Muscle layer of duodenum (tissue), 2 donors: Measurements from ENCODE around the gene ARPC1B.
A peak's percentile ranks its signal among the peaks of the same experiment; 100 is the strongest.
"Not testable (repeated sequence)": the region's sequence is repeated elsewhere in the genome, so short reads cannot be mapped to it uniquely, and the experiment has no call there.

ENCODE experiments used
- H3K27ac ChIP-seq: one replicate; pipeline ENCODE4 v1.7.0; 2013; ENCODE audit warnings: mild to moderate bottlenecking, low read length
- H3K27me3 ChIP-seq: one replicate; pipeline ENCODE4 v1.7.0; 2013; ENCODE audit warnings: low read depth, mild to moderate bottlenecking, control low read depth, low read length
- H3K36me3 ChIP-seq, 2 donors: one replicate each; pipeline ENCODE4 v1.7.0; 2013; ENCODE audit warnings: low read length in 2 of 2, control low read depth in 1 of 2, mild to moderate bottlenecking in 1 of 2; ENCODE audit not compliant: insufficient read depth in 2 of 2, control insufficient read depth in 1 of 2
- H3K4me1 ChIP-seq, 2 donors: one replicate each; pipeline ENCODE4 v1.7.0; 2013; ENCODE audit warnings: low read length in 2 of 2, mild to moderate bottlenecking in 2 of 2, control low read depth in 1 of 2, moderate library complexity in 1 of 2; ENCODE audit not compliant: insufficient read depth in 2 of 2, control insufficient read depth in 1 of 2
- H3K4me3 ChIP-seq, 2 donors: one replicate each; pipeline ENCODE4 v1.7.0; 2013; ENCODE audit warnings: low read length in 2 of 2, low read depth in 1 of 2, mild to moderate bottlenecking in 1 of 2
- H3K9me3 ChIP-seq, 2 donors: one replicate each; pipeline ENCODE4 v1.7.0; 2013; ENCODE audit warnings: low read length in 2 of 2, control low read depth in 1 of 2, mild to moderate bottlenecking in 1 of 2; ENCODE audit not compliant: control insufficient read depth in 1 of 2
- donor health status: healthy.

The ARPC1B gene

GRCh38 chr7:99374111-99375064 lies at the start of gene ARPC1B:
TSS of gene ARPC1B (plus strand) at chr7:99374730. CDS start at chr7:99385715, 10,985 bp downstream.
- peak within 1 kb of the TSS; percentile 8 for H3K27ac ChIP-seq
- H3K4me3 ChIP-seq: peak within 1 kb of the TSS; percentile 59 to 85
- no peaks in the 10 kb centered on the region for H3K36me3 ChIP-seq
- no peaks in the 10 kb centered on the region for H3K9me3 ChIP-seq
- H3K4me1 ChIP-seq: peaks cover 0 to 21% of the 10 kb centered on the region in 2 donors
- no peaks in the 10 kb centered on the region for H3K27me3 ChIP-seq

GRCh38 chr7:99325001-99325493 lies 49.5 kb upstream of the ARPC1B start:
- Histone ChIP-seq H3K27me3 (no peaks in the 10 kb centered on the region), H3K9me3 (no peaks in the 10 kb centered on the region), H3K4me3 (peak overlapping the region; percentile 97 to 99), H3K4me1 (peaks cover 12 to 40% of the 10 kb centered on the region in 2 donors), H3K27ac (peak overlapping the region; percentile 85), H3K36me3 (peaks cover 0 to 3% of the 10 kb centered on the region in 2 donors)

GRCh38 chr7:99325592-99326407 lies 48.7 kb upstream of the ARPC1B start, which contains the start of gene ARPC1A:
TSS of gene ARPC1A (plus strand) at chr7:99325898. CDS start at chr7:99333354, 7,456 bp downstream.
- no peaks in the 10 kb centered on the region for H3K27me3 ChIP-seq
- peaks cover 12 to 42% of the 10 kb centered on the region in 2 donors for H3K4me1 ChIP-seq

GRCh38 chr7:99326408-99326782 lies 48.1 kb upstream of the ARPC1B start:
- peak overlapping the region; percentile 85 for H3K27ac ChIP-seq
- peak overlapping the region; percentile 97 to 99 for H3K4me3 ChIP-seq
- no peaks in the 10 kb centered on the region for H3K27me3 ChIP-seq
- H3K4me1 ChIP-seq: peaks cover 12 to 42% of the 10 kb centered on the region in 2 donors
- H3K36me3 ChIP-seq: peaks cover 0 to 3% of the 10 kb centered on the region in 2 donors
- H3K9me3 ChIP-seq: no peaks in the 10 kb centered on the region

More at GRCh38 chr7:99325592-99326407, 48.7 kb upstream of the ARPC1B start, which contains the start of gene ARPC1A:
- H3K4me3 ChIP-seq: peak within 1 kb of the TSS; percentile 97 to 99
- H3K36me3 ChIP-seq: peaks cover 0 to 3% of the 10 kb centered on the region in 2 donors
- no peaks in the 10 kb centered on the region for H3K9me3 ChIP-seq
- H3K27ac ChIP-seq: peak within 1 kb of the TSS; percentile 85

- peak overlapping the region; percentile 51 for H3K27ac ChIP-seq
- peaks cover 12 to 36% of the 10 kb centered on the region in 2 donors for H3K4me1 ChIP-seq
- H3K4me3 ChIP-seq, H3K27me3 ChIP-seq, H3K9me3 ChIP-seq: not testable (repeated sequence)
- peaks cover 8 to 11% of the 10 kb centered on the region in 2 donors for H3K36me3 ChIP-seq
Measured at GRCh38 chr7:99330314-99330961, 44.1 kb upstream of the ARPC1B start.

- Histone ChIP-seq H3K27me3 (no peaks in the 10 kb centered on the region), H3K4me1 (peaks cover 12 to 36% of the 10 kb centered on the region in 2 donors), H3K27ac (peak overlapping the region; percentile 51), H3K4me3 (no peak overlapping the region), H3K9me3 (no peaks in the 10 kb centered on the region), H3K36me3 (peaks cover 8 to 9% of the 10 kb centered on the region in 2 donors)
Measured at GRCh38 chr7:99331002-99331401, 43.5 kb upstream of the ARPC1B start.

- no peaks in the 10 kb centered on the region for H3K27me3 ChIP-seq
- H3K9me3 ChIP-seq: no peaks in the 10 kb centered on the region
- peaks cover 33 to 60% of the 10 kb centered on the region in 2 donors for H3K36me3 ChIP-seq
- H3K27ac ChIP-seq: no peak overlapping the region
- H3K4me1 ChIP-seq: no peaks in the 10 kb centered on the region
- no peak overlapping the region for H3K4me3 ChIP-seq
Measured at GRCh38 chr7:99339595-99339994, 34.9 kb upstream of the ARPC1B start.

- no peak overlapping the region for H3K27ac ChIP-seq
Measured at GRCh38 chr7:99340659-99341058, 33.9 kb upstream of the ARPC1B start.

GRCh38 chr7:99344061-99344647 lies 30.4 kb upstream of the ARPC1B start:
- no peak overlapping the region for H3K4me3 ChIP-seq
- H3K4me1 ChIP-seq: no peaks in the 10 kb centered on the region
- no peaks in the 10 kb centered on the region for H3K9me3 ChIP-seq
- no peaks in the 10 kb centered on the region for H3K27me3 ChIP-seq
- peaks cover 46 to 55% of the 10 kb centered on the region in 2 donors for H3K36me3 ChIP-seq
- no peak overlapping the region for H3K27ac ChIP-seq

More at GRCh38 chr7:99340659-99341058, 33.9 kb upstream of the ARPC1B start:
- H3K9me3 ChIP-seq: no peaks in the 10 kb centered on the region
- no peaks in the 10 kb centered on the region for H3K27me3 ChIP-seq
- no peak overlapping the region for H3K4me3 ChIP-seq
- H3K4me1 ChIP-seq: no peaks in the 10 kb centered on the region
- H3K36me3 ChIP-seq: peaks cover 40 to 64% of the 10 kb centered on the region in 2 donors

- H3K36me3 ChIP-seq: peaks cover 36 to 61% of the 10 kb centered on the region in 2 donors
Measured at GRCh38 chr7:99350641-99351040, 23.9 kb upstream of the ARPC1B start.

More at GRCh38 chr7:99350641-99351040, 23.9 kb upstream of the ARPC1B start:
- not testable (repeated sequence) for H3K4me3 ChIP-seq, H3K4me1 ChIP-seq, H3K9me3 ChIP-seq, H3K27me3 ChIP-seq, H3K27ac ChIP-seq
